HTERT RPE-1 (cell line): ENCODE data around the gene ARHGAP21.
"Not testable (repeated sequence)": the region's sequence is repeated elsewhere in the genome, so short reads cannot be mapped to it uniquely, and the experiment has no call there.

Source experiments
- in situ Hi-C: fragments of 300-500 bp; cut with MboI; formaldehyde crosslinking; loops from 4 replicates; pipeline ENCODE4 v1.14.3; 2020; ENCODE audit warnings: low sequenced_read_pairs

The ARHGAP21 gene

DNA sequence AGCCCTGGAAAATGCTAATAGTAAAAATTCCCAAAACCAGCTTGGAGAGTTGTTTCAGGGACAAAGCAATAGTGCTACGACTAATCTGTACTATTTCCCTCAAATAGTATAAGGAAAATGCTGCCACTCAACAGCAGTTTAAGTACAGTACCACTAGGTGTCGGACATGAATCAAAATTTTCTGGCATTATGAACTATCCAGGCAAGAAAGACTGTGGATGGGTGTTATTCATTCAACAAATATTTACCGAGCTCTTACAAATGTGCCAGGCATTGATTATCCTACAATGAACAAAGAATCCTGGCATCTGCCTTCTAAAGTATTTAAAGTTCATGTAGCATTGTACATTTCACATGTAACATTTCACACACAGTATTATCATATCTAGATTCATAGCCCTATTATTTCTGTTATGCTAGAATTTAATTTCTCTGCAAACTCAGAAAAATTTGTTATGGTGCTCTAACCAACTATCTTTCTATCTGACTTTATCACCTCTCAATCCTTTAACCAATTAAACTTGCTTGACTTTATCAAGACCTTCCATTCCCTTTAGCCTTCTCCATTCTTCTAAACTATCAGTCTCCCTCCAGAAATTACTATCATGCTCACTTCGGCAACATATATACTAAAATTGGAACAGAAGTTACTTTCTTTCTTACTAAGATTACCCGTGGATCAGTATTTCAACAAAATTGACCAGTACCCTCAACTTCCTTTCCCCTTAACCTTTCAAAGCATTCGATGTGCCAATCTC is 80.6 kb downstream of the ARHGAP21 start:
- in situ Hi-C loops, result no loop called here

DNA sequence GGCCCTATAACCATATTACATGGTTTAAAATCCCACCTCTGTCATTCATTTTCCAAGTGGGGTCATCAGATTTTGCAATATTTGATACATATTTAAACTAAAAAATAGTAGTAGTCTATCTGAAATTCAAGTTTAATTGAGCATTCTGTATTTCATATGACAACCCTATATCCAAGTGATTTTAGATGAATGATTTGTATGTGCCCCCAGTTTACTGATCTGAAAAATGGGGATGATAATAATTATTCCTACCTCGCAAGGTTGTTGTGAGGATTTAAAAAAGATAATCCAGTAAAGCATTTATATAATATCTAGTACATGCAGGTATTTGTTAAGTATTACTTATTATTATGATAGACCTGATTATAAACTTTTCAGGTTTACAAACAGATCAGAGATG is 84.6 kb downstream of the ARHGAP21 start:
- in situ Hi-C loops, result no loop called here

DNA sequence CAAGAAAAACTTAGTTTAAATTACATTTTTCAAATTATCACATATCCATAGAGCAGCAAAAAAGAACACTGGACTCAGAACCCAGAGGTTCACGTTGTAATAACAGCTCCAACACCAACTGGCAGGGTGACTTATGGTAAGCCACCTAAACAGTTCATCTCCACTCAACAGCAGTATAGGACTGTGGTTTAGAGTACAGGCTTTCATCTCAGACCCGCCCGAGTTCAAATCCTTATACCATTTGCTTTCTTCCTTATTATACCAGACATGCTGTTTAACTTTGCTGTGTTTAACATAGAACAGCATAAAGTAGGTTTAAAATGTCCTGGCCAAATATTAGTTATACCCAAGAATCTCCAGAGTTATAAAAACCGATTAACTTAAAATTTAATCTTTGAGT is 97.9 kb downstream of the ARHGAP21 start:
- in situ Hi-C loops, result no loop called here

DNA sequence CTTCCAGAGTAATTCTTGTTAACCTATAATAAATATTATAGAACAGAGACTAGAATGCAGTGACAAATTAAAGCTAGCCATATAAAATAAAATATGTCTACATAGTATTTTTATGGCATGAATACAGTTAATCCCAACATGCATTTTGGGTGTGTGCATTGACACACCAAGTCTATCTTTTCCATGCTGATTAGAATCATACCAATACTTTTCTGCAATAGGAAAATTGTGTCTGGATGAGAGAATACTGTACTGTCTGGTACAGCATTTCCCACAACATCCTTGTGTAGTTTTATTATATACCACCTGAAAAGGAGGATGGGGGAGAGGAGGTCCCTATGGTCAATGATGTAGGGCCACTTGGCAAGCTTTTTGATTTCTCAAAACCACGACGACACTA is 100.3 kb downstream of the ARHGAP21 start:
- in situ Hi-C loops, result no loop called here

- in situ Hi-C loops, result no loop called here
These were observed 100.8 kb downstream of the ARHGAP21 start for GRCh38 chr10:24622781-24623301.

DNA sequence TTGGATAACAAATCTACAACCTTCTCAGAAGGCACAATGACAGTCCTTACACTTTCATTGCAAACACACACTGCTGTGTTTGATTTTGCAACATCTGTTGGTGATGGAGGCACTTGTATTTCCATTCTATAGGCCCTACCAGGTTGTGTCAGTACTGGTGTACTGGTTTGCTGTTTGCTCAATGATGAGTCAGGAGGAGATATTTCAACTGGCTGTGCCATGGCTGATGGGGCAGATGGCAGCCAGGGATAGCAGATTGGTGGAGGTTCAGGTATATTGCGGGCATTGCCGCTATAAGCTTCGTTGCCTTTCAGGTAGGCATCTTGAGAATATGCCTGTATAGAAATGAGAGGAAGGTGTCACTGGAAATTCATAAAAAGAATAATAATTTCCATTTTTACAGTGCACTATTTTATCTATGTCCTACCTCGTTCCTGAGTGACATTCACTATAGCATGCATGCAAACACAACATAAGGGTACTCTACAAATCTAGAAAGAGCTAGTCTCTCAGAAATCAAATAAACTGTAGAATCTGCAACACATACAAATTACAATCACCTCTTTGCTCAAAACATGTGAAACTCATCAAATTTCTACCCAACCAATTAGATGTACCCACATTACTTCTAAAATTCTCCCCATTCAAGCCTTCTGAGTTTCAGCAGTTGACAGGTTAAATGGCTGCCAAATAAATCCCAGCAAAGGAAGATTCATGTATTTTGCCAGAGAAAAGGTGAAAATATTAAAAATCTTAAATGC is 102.5 kb downstream of the ARHGAP21 start:
- in situ Hi-C loops, result not testable (repeated sequence)

- in situ Hi-C loops, result not testable (repeated sequence)
These were observed 103.7 kb downstream of the ARHGAP21 start for GRCh38 chr10:24619994-24620310.

- in situ Hi-C loops, result not testable (repeated sequence)
These were observed 104.2 kb downstream of the ARHGAP21 start for GRCh38 chr10:24619291-24619993.

- in situ Hi-C loops, result no loop called here
These were observed 105.3 kb downstream of the ARHGAP21 start for GRCh38 chr10:24618401-24618800.

GRCh38 chr10:24617771-24618396 is 105.8 kb downstream of the ARHGAP21 start:
- in situ Hi-C loops, result no loop called here

GRCh38 chr10:24616536-24616935 is 107.2 kb downstream of the ARHGAP21 start:
- in situ Hi-C loops, result no loop called here

DNA sequence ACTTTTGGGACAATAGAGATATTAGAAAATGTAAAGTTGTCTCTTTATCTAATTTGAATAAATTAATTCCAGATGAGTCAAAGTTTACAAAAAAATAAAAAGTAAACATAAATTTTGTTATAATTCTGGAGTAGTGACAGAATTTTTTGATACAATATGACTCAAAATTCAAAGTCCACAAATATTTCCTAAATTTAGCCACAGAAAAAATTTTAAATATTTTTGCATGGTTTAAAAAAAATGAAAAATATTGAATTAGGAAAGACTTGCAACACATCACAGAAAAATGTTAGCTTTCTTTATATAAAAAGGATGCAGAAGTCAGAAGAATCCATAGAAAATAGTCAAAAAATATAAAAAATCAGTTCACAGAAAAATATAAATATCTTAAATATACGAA is 117.7 kb downstream of the ARHGAP21 start:
- in situ Hi-C loops, result no loop called here

DNA sequence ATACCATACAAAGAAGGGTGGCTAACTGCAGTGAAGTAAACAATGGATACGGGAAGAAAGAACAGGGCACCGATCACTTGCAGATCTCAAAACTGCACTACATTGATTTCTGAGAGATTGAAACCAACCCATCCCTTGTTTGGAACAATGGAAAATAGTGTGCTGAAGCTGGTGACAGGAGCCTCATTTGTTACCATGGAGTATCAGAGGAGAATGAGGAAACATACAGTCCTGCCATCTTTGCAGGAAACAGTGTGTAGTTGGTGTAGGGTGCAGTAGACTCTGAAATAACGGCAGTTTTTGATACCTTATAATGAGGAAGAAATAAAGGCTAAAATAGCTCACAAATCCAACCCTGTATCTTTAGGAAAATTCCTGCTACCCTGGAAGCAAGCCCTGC is 118.5 kb downstream of the ARHGAP21 start:
- in situ Hi-C loops, result no loop called here

DNA sequence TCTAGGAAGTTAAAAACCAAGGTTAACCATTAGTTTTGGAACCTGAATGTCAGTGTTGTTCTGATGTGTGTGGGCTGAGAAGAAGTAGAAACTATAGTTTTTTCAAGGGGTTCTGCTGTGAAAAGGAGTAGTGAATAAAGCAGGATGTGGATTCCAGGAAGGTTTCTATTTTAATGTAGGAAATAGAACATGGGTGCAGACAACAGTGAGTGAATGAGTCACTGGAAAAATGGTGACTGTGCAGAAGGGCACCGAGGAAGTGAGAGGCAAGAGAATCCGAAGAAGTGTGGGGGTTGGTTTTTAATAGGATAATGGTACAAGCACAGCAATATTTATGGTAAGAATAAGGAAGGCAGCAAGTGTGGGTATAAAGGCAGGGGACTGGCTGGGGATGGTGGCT is 120.4 kb downstream of the ARHGAP21 start:
- in situ Hi-C loops, result no loop called here

GRCh38 chr10:24597961-24598360 is 125.7 kb downstream of the ARHGAP21 start:
- in situ Hi-C loops, result no loop called here

DNA sequence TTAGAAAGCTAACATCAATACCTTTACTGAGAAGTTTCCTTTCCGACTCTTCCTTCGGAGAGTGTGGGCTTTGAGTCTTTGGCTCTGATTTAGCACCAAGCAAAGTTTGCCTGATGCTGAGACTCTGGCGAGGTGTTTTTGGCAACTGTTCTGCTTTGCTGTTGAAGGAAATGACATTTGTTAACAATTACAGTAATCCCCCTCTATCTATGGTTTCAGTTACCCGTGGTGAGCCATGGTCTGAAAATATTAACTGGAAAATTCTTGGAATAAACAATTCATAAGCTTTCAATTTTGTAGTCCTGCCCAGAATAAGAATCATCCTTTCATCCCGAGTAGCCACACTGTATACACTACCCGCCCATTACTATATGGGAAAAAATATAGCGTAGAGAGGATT is 126.3 kb downstream of the ARHGAP21 start:
- in situ Hi-C loops, result no loop called here

- in situ Hi-C loops, result no loop called here
These were observed 127.3 kb downstream of the ARHGAP21 start for GRCh38 chr10:24596217-24596930.

- in situ Hi-C loops, result no loop called here
These were observed 132.8 kb downstream of the ARHGAP21 start for GRCh38 chr10:24590697-24591457.

DNA sequence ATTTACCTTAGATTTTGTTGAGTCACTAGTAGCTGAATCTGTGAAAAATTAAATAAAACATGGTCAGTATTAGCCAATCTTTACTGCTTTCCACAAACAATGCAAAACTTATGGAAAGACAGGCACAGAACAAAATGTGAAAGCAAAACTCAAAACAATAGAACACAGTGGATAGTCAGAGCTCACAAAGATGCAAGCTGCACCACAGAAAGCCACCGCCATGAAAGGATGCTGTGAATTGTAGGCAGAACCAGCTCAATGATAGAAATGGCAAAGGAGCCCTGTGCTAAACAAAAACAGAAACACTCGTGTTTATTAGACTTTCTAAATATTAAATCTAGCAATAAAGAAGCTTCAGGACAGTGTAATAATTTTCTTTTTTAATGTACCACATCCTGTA is 134.4 kb downstream of the ARHGAP21 start:
- in situ Hi-C loops, result no loop called here

DNA sequence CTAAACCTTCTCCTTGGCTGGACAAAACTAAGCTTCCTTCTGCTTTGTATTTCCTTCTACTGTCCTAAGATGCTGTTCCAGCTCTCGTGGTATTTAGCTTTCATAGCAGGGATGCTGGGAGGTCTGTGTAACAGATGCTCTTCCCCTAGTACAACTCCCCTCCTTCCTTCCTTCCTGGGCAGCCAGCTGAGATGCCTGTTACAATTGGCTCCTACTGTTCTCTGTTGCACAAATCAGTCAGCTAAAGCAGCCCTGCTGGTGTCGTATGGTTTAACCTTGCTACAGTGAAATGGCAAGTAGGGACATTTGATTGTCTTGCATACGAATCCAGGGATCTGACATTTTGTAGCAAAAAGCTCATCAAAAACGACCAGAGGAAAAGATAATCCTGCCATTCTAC is 143.8 kb downstream of the ARHGAP21 start:
- in situ Hi-C loops, result no loop called here
